Fibroblast of lung (primary cell): ENCODE measurements around the gene TTC6.
"Not testable (repeated sequence)": the region's sequence is repeated elsewhere in the genome, so short reads cannot be mapped to it uniquely, and the experiment has no call there.

ENCODE experiments used
- CTCF ChIP-seq, 2 donors: IDR thresholded peaks in 1 of 2; conservative IDR thresholded peaks in 1 of 2; 1 replicate in 1 of 2; 2 replicates in 1 of 2; pipeline ENCODE4 v1.5.1; 2011 to 2012; ENCODE audit warnings: low read length in 2 of 2, control low read depth in 1 of 2, inconsistent platforms in 1 of 2, low read depth in 1 of 2, mild to moderate bottlenecking in 1 of 2
- EZH2 ChIP-seq: IDR thresholded peaks from 2 replicates; pipeline ENCODE4 v1.5.1; 2012; ENCODE audit warnings: low read length, control low read depth, mild to moderate bottlenecking; ENCODE audit errors: missing control alignments

GRCh38 chr14:37555596-37555995 lies 39.8 kb upstream of the TTC6 start:
- not testable (repeated sequence) for TF ChIP-seq CTCF (conservative IDR thresholded peaks at IDR 0.05 in 1 of 2, IDR thresholded peaks at IDR 0.05 in 1 of 2; ENCODE audit: low read depth in 1 of 2, low read length in 2 of 2); EZH2
